GM21367 (cell line): ENCODE measurements around the gene IGLL1.
"Not testable (repeated sequence)": the region's sequence is repeated elsewhere in the genome, so short reads cannot be mapped to it uniquely, and the experiment has no call there.

Experiments
- ATAC-seq: cut with Tn5 transposase; IDR thresholded peaks from one replicate; pipeline ENCODE4 v1.9.1; 2021; ENCODE audit not compliant: unreplicated experiment

IGLL1 gene

GRCh38 chr22:23564276-23564675 lies 15.8 kb downstream of the IGLL1 start:
- no peak for ATAC-seq

- no peak for ATAC-seq
These were observed 17.0 kb downstream of the IGLL1 start for GRCh38 chr22:23563111-23563510.

- no peak for ATAC-seq
These were observed 17.9 kb downstream of the IGLL1 start for GRCh38 chr22:23562186-23562585.

- not testable (repeated sequence) for ATAC-seq
These were observed 19.0 kb downstream of the IGLL1 start for GRCh38 chr22:23561025-23561510.

GRCh38 chr22:23560215-23560614 lies 19.9 kb downstream of the IGLL1 start:
- ATAC-seq = not testable (repeated sequence)

GRCh38 chr22:23557467-23557866 lies 22.6 kb downstream of the IGLL1 start:
- ATAC-seq = no peak

GRCh38 chr22:23557036-23557435 lies 23.1 kb downstream of the IGLL1 start:
- ATAC-seq = no peak

- ATAC-seq = no peak
These were observed 24.0 kb downstream of the IGLL1 start for GRCh38 chr22:23556026-23556620.

- ATAC-seq = no peak
These were observed 25.0 kb downstream of the IGLL1 start for GRCh38 chr22:23555118-23555517.

- ATAC-seq = no peak
These were observed 25.9 kb downstream of the IGLL1 start for GRCh38 chr22:23553924-23554870.

GRCh38 chr22:23553438-23553837 lies 26.7 kb downstream of the IGLL1 start:
- ATAC-seq = no peak

GRCh38 chr22:23552573-23552972 lies 27.5 kb downstream of the IGLL1 start:
- no peak for ATAC-seq

GRCh38 chr22:23551385-23551784 lies 28.7 kb downstream of the IGLL1 start:
- ATAC-seq = no peak

GRCh38 chr22:23550049-23550650 lies 29.9 kb downstream of the IGLL1 start:
- ATAC-seq = no peak

- ATAC-seq = no peak
These were observed 30.9 kb downstream of the IGLL1 start for GRCh38 chr22:23549198-23549595.

- ATAC-seq = no peak
These were observed 31.4 kb downstream of the IGLL1 start for GRCh38 chr22:23548501-23549197.

GRCh38 chr22:23547818-23548500 lies 32.1 kb downstream of the IGLL1 start:
- ATAC-seq = no peak

- not testable (repeated sequence) for ATAC-seq
These were observed 32.7 kb downstream of the IGLL1 start for GRCh38 chr22:23547382-23547781.

GRCh38 chr22:23544852-23545251 lies 35.2 kb downstream of the IGLL1 start:
- no peak for ATAC-seq

- not testable (repeated sequence) for ATAC-seq
These were observed 36.5 kb downstream of the IGLL1 start for GRCh38 chr22:23543506-23544000.
